Measurements from ENCODE around the gene FSTL4.
A peak's percentile ranks its signal among the peaks of the same experiment; 100 is the strongest.
"Not testable (repeated sequence)": the region's sequence is repeated elsewhere in the genome, so short reads cannot be mapped to it uniquely, and the experiment has no call there.

FSTL4 gene

DNA sequence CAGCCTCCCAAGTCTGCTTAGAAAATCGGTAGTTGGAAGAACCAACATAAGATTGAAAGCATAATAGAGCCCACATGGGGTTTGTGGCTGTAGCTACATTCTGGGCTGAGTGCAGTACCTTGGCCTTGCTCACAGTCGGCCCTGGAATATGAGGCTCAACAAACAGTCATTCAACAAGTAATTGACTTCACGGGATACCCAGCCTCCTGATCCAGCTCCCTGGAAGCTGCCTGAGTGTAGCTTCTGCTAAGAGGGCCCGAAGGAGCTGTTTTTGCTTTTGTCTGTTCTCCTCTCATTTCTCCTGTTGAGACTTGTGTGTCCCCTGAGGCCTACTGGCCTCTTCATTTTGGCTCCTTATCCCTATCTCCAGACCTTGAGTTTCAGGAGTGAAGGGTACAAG, 389.8 kb downstream of the FSTL4 start:
- TF ChIP-seq, protein P1, sequence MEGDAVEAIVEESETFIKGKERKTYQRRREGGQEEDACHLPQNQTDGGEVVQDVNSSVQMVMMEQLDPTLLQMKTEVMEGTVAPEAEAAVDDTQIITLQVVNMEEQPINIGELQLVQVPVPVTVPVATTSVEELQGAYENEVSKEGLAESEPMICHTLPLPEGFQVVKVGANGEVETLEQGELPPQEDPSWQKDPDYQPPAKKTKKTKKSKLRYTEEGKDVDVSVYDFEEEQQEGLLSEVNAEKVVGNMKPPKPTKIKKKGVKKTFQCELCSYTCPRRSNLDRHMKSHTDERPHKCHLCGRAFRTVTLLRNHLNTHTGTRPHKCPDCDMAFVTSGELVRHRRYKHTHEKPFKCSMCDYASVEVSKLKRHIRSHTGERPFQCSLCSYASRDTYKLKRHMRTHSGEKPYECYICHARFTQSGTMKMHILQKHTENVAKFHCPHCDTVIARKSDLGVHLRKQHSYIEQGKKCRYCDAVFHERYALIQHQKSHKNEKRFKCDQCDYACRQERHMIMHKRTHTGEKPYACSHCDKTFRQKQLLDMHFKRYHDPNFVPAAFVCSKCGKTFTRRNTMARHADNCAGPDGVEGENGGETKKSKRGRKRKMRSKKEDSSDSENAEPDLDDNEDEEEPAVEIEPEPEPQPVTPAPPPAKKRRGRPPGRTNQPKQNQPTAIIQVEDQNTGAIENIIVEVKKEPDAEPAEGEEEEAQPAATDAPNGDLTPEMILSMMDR (IDR thresholded peaks at IDR 0.05; ENCODE audit: low read length, missing control alignments), result no peak
- no peak overlapping the region for H3K4me3 ChIP-seq (replicated peaks; ENCODE audit: low read depth, low read length)
- DNase-seq (ENCODE audit: low read depth), result no peak

GRCh38 chr5:133222040-133222439, 390.3 kb downstream of the FSTL4 start:
- no peak overlapping the region for H3K4me3 ChIP-seq (replicated peaks; ENCODE audit: low read depth, low read length)
- no peak for DNase-seq (ENCODE audit: low read depth)
- TF ChIP-seq, protein P1 (IDR thresholded peaks at IDR 0.05; ENCODE audit: low read length, missing control alignments), result no peak

DNA sequence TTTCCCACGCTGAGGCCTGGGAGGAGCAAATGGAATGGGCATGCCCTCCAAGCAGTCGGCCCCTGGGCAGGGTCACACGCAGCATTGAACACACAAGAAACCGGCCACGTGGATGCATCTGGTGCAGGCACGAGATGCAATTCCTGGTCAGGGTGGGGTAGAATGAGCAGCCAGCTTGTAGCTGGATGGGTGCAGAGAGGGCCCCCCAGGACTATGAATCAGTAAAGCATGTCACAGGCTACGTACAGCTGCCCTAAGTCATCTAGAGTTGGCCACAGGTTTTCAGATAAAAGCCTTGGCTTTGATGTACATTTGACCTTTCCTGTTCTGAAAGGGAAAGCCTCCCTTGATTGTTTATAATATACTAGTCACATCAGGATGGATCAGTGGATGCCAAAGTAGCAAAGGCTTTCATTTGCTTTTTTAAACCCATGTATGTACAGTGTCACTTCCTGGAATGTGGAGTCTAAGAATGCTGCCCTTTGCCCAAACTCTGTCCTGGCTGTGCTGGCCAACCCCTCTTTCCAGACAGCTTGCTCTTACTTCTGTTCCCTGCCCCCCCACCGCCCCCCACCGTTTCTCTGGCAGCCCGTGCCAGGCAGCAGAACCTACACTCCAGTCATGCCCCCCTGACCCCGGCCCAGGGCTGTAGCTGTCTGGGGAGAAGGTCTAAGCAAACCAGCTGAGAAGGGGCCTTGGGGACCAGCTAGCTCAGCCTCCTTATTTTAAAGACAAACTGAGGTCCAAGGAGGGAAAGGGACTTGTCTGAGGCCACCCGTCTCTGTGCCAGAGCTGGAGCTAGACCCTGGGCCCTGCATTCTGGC, 391.3 kb downstream of the FSTL4 start:
- TF ChIP-seq, protein P1 (IDR thresholded peaks at IDR 0.05; ENCODE audit: low read length, missing control alignments), result no peak
- no peak overlapping the region for H3K4me3 ChIP-seq (replicated peaks; ENCODE audit: low read depth, low read length)
- DNase-seq (ENCODE audit: low read depth), result peak; percentile 35

DNA sequence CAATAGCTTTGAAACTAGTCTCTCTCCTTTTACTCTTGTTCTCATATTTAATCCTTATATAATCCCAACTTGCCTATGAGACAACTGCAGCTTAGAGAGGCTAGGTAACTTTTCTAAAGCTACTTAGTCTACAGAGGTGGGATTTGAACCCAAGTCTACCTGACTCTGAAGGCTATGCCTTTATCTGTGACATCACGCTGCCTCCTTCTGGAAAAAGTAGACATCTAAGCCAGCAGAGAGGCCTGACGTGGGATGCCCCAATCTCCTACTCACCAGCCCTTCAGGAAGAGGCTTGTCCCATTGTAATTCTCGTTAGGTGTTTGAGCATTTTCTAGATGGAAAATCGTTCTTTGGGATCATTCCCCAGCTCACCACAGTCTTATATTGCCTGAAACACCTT, 393.0 kb downstream of the FSTL4 start:
- H3K4me3 ChIP-seq (replicated peaks; ENCODE audit: low read depth, low read length), result no peak overlapping the region
- TF ChIP-seq, protein P1 (IDR thresholded peaks at IDR 0.05; ENCODE audit: low read length, missing control alignments), result no peak
- no peak for DNase-seq (ENCODE audit: low read depth)

GRCh38 chr5:133216138-133216537, 396.2 kb downstream of the FSTL4 start:
- DNase-seq (ENCODE audit: low read depth); H3K4me3 ChIP-seq (replicated peaks; ENCODE audit: low read depth, low read length): not testable (repeated sequence)

- TF ChIP-seq, protein P1 (IDR thresholded peaks at IDR 0.05; ENCODE audit: low read length, missing control alignments), result no peak
- peak; percentile 39 for DNase-seq (ENCODE audit: low read depth)
- no peak overlapping the region for H3K4me3 ChIP-seq (replicated peaks; ENCODE audit: low read depth, low read length)
These were observed 398.1 kb downstream of the FSTL4 start for GRCh38 chr5:133214153-133214820.

DNA sequence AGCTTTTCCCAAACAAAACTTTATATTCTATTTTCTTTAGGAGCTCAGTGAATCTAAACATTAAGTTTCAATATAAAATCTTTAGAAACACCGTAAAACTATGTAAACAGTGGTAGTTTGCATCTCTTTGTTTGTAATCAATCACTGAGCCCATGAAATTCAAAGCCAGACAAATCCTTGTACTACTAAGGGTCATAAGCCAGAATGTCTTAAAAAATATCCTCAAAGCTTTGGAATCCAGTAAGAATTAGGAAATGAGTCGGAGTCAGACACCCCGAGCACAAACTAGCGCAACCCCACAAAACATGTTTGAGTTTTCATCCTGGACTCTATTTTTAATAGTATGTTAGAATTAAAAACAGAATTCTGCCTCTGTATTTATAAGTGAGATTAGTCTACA, 406.7 kb downstream of the FSTL4 start:
- H3K4me3 ChIP-seq (replicated peaks; ENCODE audit: low read depth, low read length), result no peak overlapping the region
- TF ChIP-seq, protein P1 (IDR thresholded peaks at IDR 0.05; ENCODE audit: low read length, missing control alignments), result no peak
- DNase-seq (ENCODE audit: low read depth), result no peak
